ENCODE data around the gene PTPRU. TPM values are rescaled to one million over a fixed set of nuclear protein-coding genes. Genes with fewer than 3 reads are reported as not detected.

PTPRU gene
- total RNA-seq, 1 donor from 2014 or later, result 3.5 TPM

GRCh38 chr1:29342983-29343382 lies 106.7 kb downstream of the PTPRU start:
- no peaks in the 10 kb centered on the region for H3K4me1 Mint-ChIP-seq (ENCODE audit: unreplicated experiment)
- TF ChIP-seq CTCF (IDR thresholded peaks at IDR 0.05), result no peak
- H3K36me3 Mint-ChIP-seq (ENCODE audit: unreplicated experiment), result no peaks in the 10 kb centered on the region
- no peak for DNase-seq (ENCODE audit: extremely low spot score, unreplicated experiment)
- H3K9me3 Mint-ChIP-seq (ENCODE audit: unreplicated experiment), result no peaks in the 10 kb centered on the region
- H3K27me3 Mint-ChIP-seq (ENCODE audit: unreplicated experiment), result peaks cover 40% of the 10 kb centered on the region
- H3K4me3 Mint-ChIP-seq (ENCODE audit: unreplicated experiment), result no peak overlapping the region
- no peak overlapping the region for H3K27ac Mint-ChIP-seq (ENCODE audit: unreplicated experiment)

GRCh38 chr1:29343476-29343875 lies 107.2 kb downstream of the PTPRU start:
- Mint-ChIP-seq H3K27me3 (ENCODE audit: unreplicated experiment) (peaks cover 41% of the 10 kb centered on the region), H3K36me3 (ENCODE audit: unreplicated experiment) (no peaks in the 10 kb centered on the region), H3K4me3 (ENCODE audit: unreplicated experiment) (no peak overlapping the region), H3K4me1 (ENCODE audit: unreplicated experiment) (no peaks in the 10 kb centered on the region), H3K9me3 (ENCODE audit: unreplicated experiment) (no peaks in the 10 kb centered on the region), H3K27ac (ENCODE audit: unreplicated experiment) (no peak overlapping the region)
- no peak for TF ChIP-seq CTCF (IDR thresholded peaks at IDR 0.05)
- DNase-seq (ENCODE audit: extremely low spot score, unreplicated experiment), result no peak

GRCh38 chr1:29343908-29344307 lies 107.6 kb downstream of the PTPRU start:
- Mint-ChIP-seq H3K27ac (ENCODE audit: unreplicated experiment) (no peak overlapping the region), H3K36me3 (ENCODE audit: unreplicated experiment) (no peaks in the 10 kb centered on the region), H3K9me3 (ENCODE audit: unreplicated experiment) (no peaks in the 10 kb centered on the region), H3K4me1 (ENCODE audit: unreplicated experiment) (no peaks in the 10 kb centered on the region), H3K4me3 (ENCODE audit: unreplicated experiment) (no peak overlapping the region), H3K27me3 (ENCODE audit: unreplicated experiment) (peaks cover 41% of the 10 kb centered on the region)
- TF ChIP-seq CTCF (IDR thresholded peaks at IDR 0.05), result no peak
- DNase-seq (ENCODE audit: extremely low spot score, unreplicated experiment), result no peak

- no peaks in the 10 kb centered on the region for H3K9me3 Mint-ChIP-seq (ENCODE audit: unreplicated experiment)
- no peak for DNase-seq (ENCODE audit: extremely low spot score, unreplicated experiment)
- H3K27me3 Mint-ChIP-seq (ENCODE audit: unreplicated experiment), result peaks cover 42% of the 10 kb centered on the region
- TF ChIP-seq CTCF (IDR thresholded peaks at IDR 0.05), result no peak
- no peaks in the 10 kb centered on the region for H3K36me3 Mint-ChIP-seq (ENCODE audit: unreplicated experiment)
- no peak overlapping the region for H3K27ac Mint-ChIP-seq (ENCODE audit: unreplicated experiment)
- H3K4me3 Mint-ChIP-seq (ENCODE audit: unreplicated experiment), result no peak overlapping the region
- H3K4me1 Mint-ChIP-seq (ENCODE audit: unreplicated experiment), result no peaks in the 10 kb centered on the region
Measured at GRCh38 chr1:29344336-29344735, 108.0 kb downstream of the PTPRU start.

GRCh38 chr1:29346576-29346975 lies 110.3 kb downstream of the PTPRU start:
- no peak for TF ChIP-seq CTCF (IDR thresholded peaks at IDR 0.05)
- no peak overlapping the region for H3K4me3 Mint-ChIP-seq (ENCODE audit: unreplicated experiment)
- no peaks in the 10 kb centered on the region for H3K4me1 Mint-ChIP-seq (ENCODE audit: unreplicated experiment)
- H3K27me3 Mint-ChIP-seq (ENCODE audit: unreplicated experiment), result peaks cover 44% of the 10 kb centered on the region
- no peaks in the 10 kb centered on the region for H3K9me3 Mint-ChIP-seq (ENCODE audit: unreplicated experiment)
- no peaks in the 10 kb centered on the region for H3K36me3 Mint-ChIP-seq (ENCODE audit: unreplicated experiment)
- no peak overlapping the region for H3K27ac Mint-ChIP-seq (ENCODE audit: unreplicated experiment)
- DNase-seq (ENCODE audit: extremely low spot score, unreplicated experiment), result no peak

Data from osteocyte (in vitro differentiated cells).